WI38 (cell line): ENCODE data around the gene DNPH1.

Experiments
- H3K4me3 ChIP-seq: 2 replicates; pipeline ENCODE4 v1.5.1; 2011; ENCODE audit warnings: low read depth, mild to moderate bottlenecking, control low read depth, low read length
- CTCF ChIP-seq: IDR thresholded peaks from 2 replicates; pipeline ENCODE4 v1.5.1; 2012; ENCODE audit warnings: low read depth, mild to moderate bottlenecking, control low read depth, low read length

Gene DNPH1

GRCh38 chr6:43242908-43243663 lies 13.8 kb upstream of the DNPH1 start, which contains the start of gene TTBK1:
TSS of gene TTBK1 (plus strand) at chr6:43243481. CDS start at chr6:43246661, 3,180 bp downstream.
- no peak within 1 kb of the TSS for H3K4me3 ChIP-seq
- no peak for TF ChIP-seq CTCF

- TF ChIP-seq CTCF, result no peak
- no peak overlapping the region for H3K4me3 ChIP-seq
These were observed 12.2 kb upstream of the DNPH1 start for GRCh38 chr6:43241446-43241845.

GRCh38 chr6:43240950-43241349 lies 11.7 kb upstream of the DNPH1 start:
- TF ChIP-seq CTCF, result no peak
- no peak overlapping the region for H3K4me3 ChIP-seq

DNA sequence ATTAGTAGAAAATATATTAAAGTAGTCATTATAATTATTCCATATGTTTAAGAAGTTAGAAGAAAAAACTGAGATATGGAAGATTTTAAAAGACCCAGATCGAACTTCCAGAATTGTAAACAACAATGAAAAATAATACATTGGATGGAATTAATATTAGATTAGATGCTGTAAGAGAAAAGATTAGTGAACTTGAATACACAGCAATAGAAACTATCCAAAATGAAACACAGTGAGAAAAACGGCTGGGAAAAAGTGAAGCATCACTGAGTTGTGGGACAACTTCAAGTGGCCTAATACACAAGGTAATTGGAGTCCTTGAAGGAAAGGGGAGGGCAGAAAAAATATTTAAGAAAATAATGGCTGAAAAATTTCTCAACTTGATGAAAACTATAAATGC lies 9.8 kb upstream of the DNPH1 start:
- TF ChIP-seq CTCF, result no peak
- H3K4me3 ChIP-seq, result no peak overlapping the region

- no peak overlapping the region for H3K4me3 ChIP-seq
- TF ChIP-seq CTCF, result no peak
These were observed 6.6 kb upstream of the DNPH1 start for GRCh38 chr6:43235841-43236240.

GRCh38 chr6:43231735-43232450 lies 2.6 kb upstream of the DNPH1 start:
- H3K4me3 ChIP-seq, result no peak overlapping the region
- TF ChIP-seq CTCF, result no peak

DNA sequence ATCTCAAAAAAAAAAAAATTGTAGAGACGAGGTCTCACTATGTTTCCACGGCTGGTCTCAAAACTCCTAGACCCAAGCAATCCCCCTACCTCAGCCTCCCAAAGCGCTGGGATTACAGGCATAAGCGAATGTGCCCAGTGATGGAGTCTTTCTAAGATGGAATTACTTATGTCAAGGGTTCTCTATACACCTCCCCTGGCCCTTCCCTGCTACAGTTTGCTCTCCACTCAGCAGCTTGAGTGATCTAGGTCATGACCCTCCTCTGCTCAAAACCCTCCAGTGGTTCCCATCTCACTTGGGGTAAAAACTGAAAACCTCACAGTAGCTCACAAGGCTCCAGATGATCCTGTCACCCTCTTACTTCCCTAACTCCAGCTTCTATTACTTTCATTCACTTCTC lies 1.8 kb upstream of the DNPH1 start:
- H3K4me3 ChIP-seq, result no peak overlapping the region
- no peak for TF ChIP-seq CTCF
